SK-N-MC (cell line): ENCODE measurements around the gene THRA.

ENCODE experiments used
- DNase-seq: peaks from one replicate; pipeline ENCODE4 v3.0.0-alpha.2; 2011; ENCODE audit warnings: low read depth, low spot score
- H3K27ac ChIP-seq: fragments of 200-600 bp; sonication (generic); 2 replicates; pipeline ENCODE4 v1.5.1; 2016; ENCODE audit warnings: mixed run types
- H3K36me3 ChIP-seq: fragments of 200-600 bp; sonication (generic); 2 replicates; pipeline ENCODE4 v1.6.1; 2017; ENCODE audit warnings: antibody characterized with exemption, low read length, mixed read lengths; ENCODE audit not compliant: insufficient read depth
- H3K4me3 ChIP-seq: fragments of 200-600 bp; sonication (generic); 2 replicates; pipeline ENCODE4 v1.5.1; 2016
- H3K9ac ChIP-seq: fragments of 200-600 bp; sonication (generic); 2 replicates; pipeline ENCODE4 v1.8.0; 2017; ENCODE audit warnings: mixed run types, mixed read lengths; ENCODE audit not compliant: insufficient read length
- H3K9me3 ChIP-seq: fragments of 200-600 bp; sonication (generic); 2 replicates; pipeline ENCODE4 v1.6.1; 2017; ENCODE audit warnings: low read depth, mild to moderate bottlenecking, antibody characterized with exemption, low read length, moderate library complexity, mixed read lengths
- EZH2 ChIP-seq: fragments of 200-600 bp; sonication (generic); IDR thresholded peaks from one replicate; pipeline ENCODE4 v1.6.1; 2017; ENCODE audit warnings: antibody characterized with exemption
- FOXP2 ChIP-seq: optimal IDR thresholded peaks from 2 replicates; pipeline ENCODE3; 2011; ENCODE audit warnings: mild to moderate bottlenecking, moderate library complexity; ENCODE audit not compliant: insufficient read depth; ENCODE audit errors: extremely low read length, control extremely low read depth
- POLR2AphosphoS5 ChIP-seq: IDR thresholded peaks from 2 replicates; pipeline ENCODE4 v1.6.1; 2012; ENCODE audit warnings: mild to moderate bottlenecking, low read depth, low read length, borderline replicate concordance

THRA gene

GRCh38 chr17:40025991-40026815 lies 36.6 kb upstream of the THRA start:
- Histone ChIP-seq H3K36me3 (peaks cover 61% of the 10 kb centered on the region), H3K9ac (no peak overlapping the region), H3K9me3 (no peaks in the 10 kb centered on the region), H3K27ac (no peak overlapping the region), H3K4me3 (no peak overlapping the region)
- DNase-seq, result no peak
- TF ChIP-seq EZH2 (no peak), POLR2AphosphoS5 (no peak), FOXP2 (no peak)

- no peak for DNase-seq
- H3K27ac ChIP-seq, result no peak overlapping the region
- TF ChIP-seq FOXP2, result no peak
- no peak for TF ChIP-seq POLR2AphosphoS5
- TF ChIP-seq EZH2, result no peak
- peaks cover 63% of the 10 kb centered on the region for H3K36me3 ChIP-seq
- H3K9ac ChIP-seq, result no peak overlapping the region
- no peaks in the 10 kb centered on the region for H3K9me3 ChIP-seq
- no peak overlapping the region for H3K4me3 ChIP-seq
Measured at GRCh38 chr17:40026816-40027613, 35.8 kb upstream of the THRA start.

- Histone ChIP-seq H3K27ac (no peak overlapping the region), H3K4me3 (no peak overlapping the region), H3K9me3 (no peaks in the 10 kb centered on the region), H3K9ac (no peak overlapping the region), H3K36me3 (peaks cover 63% of the 10 kb centered on the region)
- DNase-seq, result no peak
- TF ChIP-seq EZH2 (no peak), POLR2AphosphoS5 (no peak), FOXP2 (no peak)
Measured at GRCh38 chr17:40027614-40028012, 35.2 kb upstream of the THRA start.

- Histone ChIP-seq H3K9me3 (no peaks in the 10 kb centered on the region), H3K9ac (no peak overlapping the region), H3K27ac (no peak overlapping the region), H3K4me3 (no peak overlapping the region), H3K36me3 (peaks cover 65% of the 10 kb centered on the region)
- DNase-seq, result no peak
- TF ChIP-seq FOXP2 (no peak), POLR2AphosphoS5 (no peak), EZH2 (no peak)
Measured at GRCh38 chr17:40028595-40028994, 34.2 kb upstream of the THRA start.

- Histone ChIP-seq H3K9ac (no peak overlapping the region), H3K4me3 (no peak overlapping the region), H3K36me3 (peaks cover 63% of the 10 kb centered on the region), H3K9me3 (no peaks in the 10 kb centered on the region), H3K27ac (no peak overlapping the region)
- TF ChIP-seq EZH2 (no peak), POLR2AphosphoS5 (no peak), FOXP2 (no peak)
- DNase-seq, result no peak
Measured at GRCh38 chr17:40031706-40032105, 31.1 kb upstream of the THRA start.

GRCh38 chr17:40032322-40033320 lies 30.1 kb upstream of the THRA start:
- H3K4me3 ChIP-seq, result no peak overlapping the region
- TF ChIP-seq POLR2AphosphoS5 (no peak), FOXP2 (no peak), EZH2 (no peak)
- H3K9me3 ChIP-seq, result no peaks in the 10 kb centered on the region
- H3K27ac ChIP-seq, result no peak overlapping the region
- no peak overlapping the region for H3K9ac ChIP-seq
- no peak for DNase-seq
- peaks cover 59% of the 10 kb centered on the region for H3K36me3 ChIP-seq

DNA sequence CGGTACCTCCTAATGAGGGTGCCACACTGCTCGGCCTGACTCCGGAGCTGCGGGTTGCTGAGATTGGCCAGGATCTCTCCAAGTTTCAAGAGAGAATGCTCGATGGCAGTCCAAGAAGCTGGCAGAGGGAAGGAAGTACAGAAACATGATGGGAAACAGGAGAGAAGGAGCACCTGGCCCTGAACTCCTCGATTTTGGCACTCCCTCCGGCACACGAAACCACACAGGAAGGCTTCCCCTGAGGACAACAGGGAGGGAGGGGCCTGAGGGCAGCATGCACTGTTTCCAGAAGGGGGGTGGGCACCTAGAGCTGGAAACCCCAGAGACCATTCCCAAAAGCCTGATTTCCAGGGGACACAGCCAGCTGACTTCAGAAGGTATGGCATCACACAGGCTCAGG lies 29.4 kb upstream of the THRA start:
- no peak overlapping the region for H3K4me3 ChIP-seq
- no peak for TF ChIP-seq FOXP2
- TF ChIP-seq POLR2AphosphoS5, result no peak
- TF ChIP-seq EZH2, result no peak
- DNase-seq, result no peak
- no peak overlapping the region for H3K9ac ChIP-seq
- no peaks in the 10 kb centered on the region for H3K9me3 ChIP-seq
- no peak overlapping the region for H3K27ac ChIP-seq
- H3K36me3 ChIP-seq, result peaks cover 57% of the 10 kb centered on the region

GRCh38 chr17:40034426-40035161 lies 28.2 kb upstream of the THRA start:
- Histone ChIP-seq H3K9ac (no peak overlapping the region), H3K9me3 (no peaks in the 10 kb centered on the region), H3K27ac (no peak overlapping the region), H3K36me3 (peaks cover 47% of the 10 kb centered on the region), H3K4me3 (no peak overlapping the region)
- no peak for TF ChIP-seq EZH2
- TF ChIP-seq FOXP2, result no peak
- TF ChIP-seq POLR2AphosphoS5, result no peak
- no peak for DNase-seq
